HT1080 (cell line): ENCODE data around the gene IL1RL1. TPM values are rescaled to one million over a fixed set of nuclear protein-coding genes. Genes with fewer than 3 reads are reported as not detected.
"Not testable (repeated sequence)": the region's sequence is repeated elsewhere in the genome, so short reads cannot be mapped to it uniquely, and the experiment has no call there.

Experiments
- DNase-seq: peaks from one replicate; pipeline ENCODE4 v3.0.0-alpha.2; 2015; ENCODE audit warnings: low read depth
- total RNA-seq: library from RNA; depleted of rRNA; stranded (reverse); fragments of >200 nt; shearing (Covaris generic); gene quantifications from 2 replicates; pipeline ENCODE4 v1.2.3, GENCODE V29; 2014

IL1RL1 gene
- total RNA-seq, 1 experiment from 2014 or later: not detected

DNA sequence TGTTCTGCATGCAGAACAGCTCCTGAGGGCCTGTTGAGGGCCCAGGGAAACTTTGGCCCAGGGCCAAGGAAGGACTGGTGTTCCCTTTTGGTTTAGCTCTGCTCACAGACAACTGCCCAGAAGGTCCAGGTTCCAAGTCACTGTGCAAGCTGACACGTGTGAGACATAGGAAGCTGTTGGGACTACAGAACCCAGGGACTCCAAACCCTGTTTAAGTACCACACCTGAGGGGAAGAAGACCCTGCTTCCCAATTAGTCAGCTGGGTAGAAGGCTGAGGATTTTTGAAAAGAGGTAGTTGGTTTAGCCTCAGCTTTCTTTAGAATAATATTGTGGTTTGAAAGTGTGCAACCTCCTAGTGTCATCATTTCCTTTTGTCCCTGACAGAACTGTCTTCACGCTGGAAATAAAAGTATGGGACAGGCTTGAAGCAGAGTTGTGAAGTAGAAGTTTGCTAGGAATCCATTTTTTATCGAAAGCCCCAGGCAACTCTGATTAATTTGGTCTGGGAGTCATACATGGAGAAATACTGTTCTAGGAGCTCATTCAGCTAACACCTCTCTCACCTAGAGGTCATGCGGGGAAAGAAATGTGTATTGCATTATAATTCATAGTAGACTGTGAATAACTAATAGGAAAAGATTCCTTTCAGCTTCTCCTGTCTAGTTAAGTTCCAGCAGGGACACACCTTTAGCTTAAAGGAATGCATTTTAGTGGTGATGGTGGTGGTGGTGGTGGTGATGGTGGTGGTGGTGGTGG is 19.9 kb upstream of the IL1RL1 start:
- no peak for DNase-seq

DNA sequence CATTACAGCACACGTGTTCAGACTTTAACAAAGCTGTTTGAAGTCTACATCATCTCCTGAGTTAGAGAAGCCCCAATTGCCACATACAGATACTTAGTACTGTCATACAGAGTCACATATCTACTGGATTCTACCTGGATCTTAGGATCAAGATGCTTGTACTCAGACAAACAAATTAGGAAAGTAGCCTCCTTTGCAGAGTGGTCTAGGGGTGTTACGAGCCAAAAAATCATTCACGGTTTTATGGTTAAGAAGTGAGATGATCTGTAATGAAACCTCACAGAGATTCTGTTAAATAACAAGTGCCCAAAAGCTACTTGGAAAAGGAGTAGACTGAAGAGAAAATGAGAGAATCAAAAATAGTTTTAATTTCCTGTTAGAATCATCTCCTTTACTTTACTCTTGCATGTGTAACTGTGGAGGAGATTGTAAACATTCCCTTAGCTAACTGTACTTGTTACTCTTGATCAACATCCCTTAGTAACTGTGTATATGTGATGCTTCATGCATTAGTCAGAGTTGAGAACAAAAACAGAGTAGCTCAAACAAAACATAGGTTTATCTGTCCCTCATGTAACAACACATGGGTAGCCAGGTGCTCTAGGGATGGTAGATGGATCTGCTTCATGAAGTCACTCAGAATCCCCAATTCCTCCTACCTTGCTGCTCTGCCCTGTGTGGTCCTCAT is 16.4 kb upstream of the IL1RL1 start:
- DNase-seq: no peak

DNA sequence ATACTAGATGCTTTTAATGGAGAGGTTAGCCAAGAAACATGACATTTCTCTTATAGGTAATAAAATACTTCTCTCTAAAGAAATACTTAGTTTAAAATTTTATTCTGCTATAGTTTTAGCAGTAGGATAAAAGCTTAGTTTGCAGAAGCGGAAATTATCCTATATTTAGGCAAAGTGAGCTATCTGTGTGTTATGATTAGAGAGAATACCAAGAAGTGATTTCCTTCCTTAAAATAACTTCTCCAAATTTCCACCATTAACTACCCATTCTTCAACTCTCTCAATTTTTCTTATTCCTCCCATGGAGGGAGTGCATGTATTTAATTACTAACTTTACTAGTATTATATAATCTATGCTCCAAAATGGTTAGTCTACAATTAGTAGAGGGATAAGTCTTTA is 15.8 kb upstream of the IL1RL1 start:
- DNase-seq: no peak

- DNase-seq: no peak
Observed at GRCh38 chr2:102296449-102296848, 14.9 kb upstream of the IL1RL1 start.

GRCh38 chr2:102297891-102298290 is 13.5 kb upstream of the IL1RL1 start:
- DNase-seq: no peak

DNA sequence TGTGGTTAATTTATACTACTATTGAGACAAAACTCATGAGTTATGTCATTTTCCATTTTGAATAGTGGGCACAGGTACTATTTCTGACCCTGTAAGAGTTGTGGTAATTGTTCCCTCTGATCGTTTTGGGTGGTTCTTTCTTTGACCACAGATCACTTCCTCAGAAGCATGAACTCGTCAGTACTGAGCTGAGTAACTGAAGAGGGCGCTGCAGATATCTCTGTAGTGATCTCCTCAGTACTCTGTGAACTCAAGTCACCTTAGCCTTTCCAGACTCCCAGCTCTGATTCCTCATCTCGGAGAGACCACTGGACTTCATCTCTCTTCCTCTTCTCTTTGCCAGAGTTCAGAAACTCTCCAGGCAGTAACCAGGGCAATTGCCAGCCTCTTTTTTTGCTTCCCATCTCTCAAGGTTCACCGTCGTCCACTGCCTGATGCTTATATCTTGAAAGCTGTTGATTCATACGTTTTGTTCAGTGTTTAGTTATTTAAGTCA is 9.4 kb upstream of the IL1RL1 start:
- DNase-seq: no peak

GRCh38 chr2:102302458-102302857 is 8.9 kb upstream of the IL1RL1 start:
- no peak for DNase-seq

DNA sequence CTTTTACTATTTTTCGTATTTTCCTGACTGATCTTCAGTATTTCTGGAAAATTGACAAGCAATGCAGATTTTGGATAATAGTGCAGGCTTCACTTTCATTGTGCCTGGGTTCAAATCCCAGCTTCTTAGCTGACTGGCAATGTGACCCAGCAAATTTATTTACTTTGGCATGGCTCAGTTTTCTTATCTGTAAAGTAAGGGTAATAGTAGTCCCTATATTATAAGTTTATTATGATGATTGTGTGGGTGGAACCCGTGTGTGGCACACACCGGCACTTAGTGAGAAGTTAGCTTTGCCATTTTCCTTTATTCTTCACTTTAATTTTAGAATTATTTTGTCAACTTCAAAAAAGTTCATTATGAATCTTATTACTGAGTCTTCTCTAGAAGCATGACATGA is 7.8 kb upstream of the IL1RL1 start:
- DNase-seq: no peak

- no peak for DNase-seq
Observed at GRCh38 chr2:102304268-102304667, 7.1 kb upstream of the IL1RL1 start.

DNA sequence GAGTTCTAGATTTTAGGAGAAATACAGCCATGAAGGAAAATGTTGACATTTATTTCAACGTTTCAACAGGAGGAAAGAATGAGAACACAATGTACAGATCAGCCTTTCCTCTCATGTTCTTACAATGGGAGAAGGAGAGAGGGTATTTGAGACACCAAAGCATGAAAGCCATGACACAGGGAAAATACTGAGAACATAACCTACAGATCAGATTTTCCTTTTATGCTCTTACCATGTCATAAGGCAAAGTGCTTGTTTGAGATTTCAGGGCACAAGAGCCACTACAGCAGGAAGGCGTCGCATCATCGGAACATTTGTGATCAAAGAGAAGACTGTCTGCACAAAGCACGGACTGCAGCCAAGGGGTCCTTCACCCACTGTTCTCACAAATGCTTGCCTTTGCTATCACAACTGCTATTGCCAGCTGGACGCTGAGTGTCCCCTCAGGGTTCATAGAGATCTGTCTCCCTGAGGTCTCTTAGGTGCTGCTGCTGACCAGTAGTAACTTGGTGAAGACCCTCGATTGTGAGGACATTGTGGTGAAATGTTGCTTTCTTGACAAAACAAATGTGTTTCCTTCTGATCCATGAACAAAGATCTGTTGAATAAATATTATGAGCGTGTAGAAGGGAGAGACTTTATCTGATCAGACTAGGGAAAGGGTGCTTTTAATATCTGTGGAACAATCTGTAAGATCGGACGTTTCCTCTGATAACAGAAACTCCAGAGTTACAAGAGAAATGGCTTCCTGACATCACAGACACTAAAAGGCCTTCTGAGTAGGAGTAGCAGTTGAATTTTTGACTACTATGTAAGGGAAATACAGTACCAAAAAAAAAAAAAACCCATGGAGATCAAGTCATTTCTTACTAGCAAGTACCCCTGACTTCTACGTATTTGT is 6.4 kb upstream of the IL1RL1 start:
- DNase-seq: no peak

DNA sequence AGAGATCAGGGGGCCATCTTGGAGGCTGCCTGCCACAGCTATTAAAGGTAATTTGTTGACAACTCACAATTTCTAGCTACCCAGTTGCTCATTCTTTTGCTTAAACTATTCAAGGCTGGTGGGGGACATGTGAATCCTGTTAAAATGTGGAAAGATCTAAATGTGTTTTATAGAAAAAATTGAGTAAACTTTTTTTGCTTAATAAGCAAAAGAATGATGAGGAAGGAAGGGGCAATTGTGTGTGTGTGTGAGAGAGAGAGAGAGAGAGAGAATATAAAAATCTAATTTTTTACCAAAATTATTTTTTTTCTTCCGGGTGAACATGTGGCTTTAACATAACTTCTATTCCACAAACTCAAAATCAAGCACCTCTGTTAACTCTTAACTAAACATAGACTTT is 5.2 kb upstream of the IL1RL1 start:
- no peak for DNase-seq

GRCh38 chr2:102313025-102313424 is 1.7 kb downstream of the IL1RL1 start:
- DNase-seq: peak; percentile 71

DNA sequence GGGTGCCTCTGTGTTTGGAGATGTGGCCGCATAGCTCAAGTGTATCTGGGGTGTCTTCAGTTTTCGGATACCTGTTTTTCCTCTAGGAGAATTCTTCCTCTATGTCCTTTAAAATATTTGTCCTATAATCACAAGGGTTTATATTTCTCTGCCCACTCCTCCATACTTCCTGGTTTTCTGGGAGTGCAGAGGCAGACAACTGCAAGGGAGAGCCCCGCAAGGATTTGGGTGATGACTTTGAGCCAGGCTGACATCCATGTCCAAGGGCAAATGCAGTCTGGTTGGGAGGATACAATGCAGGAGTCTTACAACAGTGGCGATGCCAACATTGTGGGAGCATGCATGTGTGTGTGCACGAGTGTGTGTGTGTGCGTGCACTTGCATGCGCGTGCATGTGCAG is 2.1 kb downstream of the IL1RL1 start:
- no peak for DNase-seq

DNA sequence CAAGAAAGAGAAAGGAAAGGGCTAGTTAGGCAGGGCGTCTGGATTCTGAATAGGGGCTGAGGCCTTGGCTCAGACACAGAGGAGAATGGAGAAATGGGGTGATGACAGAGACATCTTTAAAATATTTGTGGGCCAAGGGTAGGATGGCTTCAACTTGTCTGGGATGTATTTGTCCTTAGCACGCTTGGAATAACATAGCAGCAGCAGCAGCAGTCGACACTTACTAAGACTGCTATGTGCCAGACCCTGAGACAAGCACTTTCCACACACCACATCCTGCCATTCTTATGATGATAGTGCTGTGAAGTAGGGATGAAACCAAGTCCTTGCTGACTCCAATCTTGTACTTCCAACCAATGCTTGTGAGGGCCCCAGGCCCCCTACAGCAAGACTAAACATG is 2.6 kb downstream of the IL1RL1 start:
- DNase-seq: no peak

DNA sequence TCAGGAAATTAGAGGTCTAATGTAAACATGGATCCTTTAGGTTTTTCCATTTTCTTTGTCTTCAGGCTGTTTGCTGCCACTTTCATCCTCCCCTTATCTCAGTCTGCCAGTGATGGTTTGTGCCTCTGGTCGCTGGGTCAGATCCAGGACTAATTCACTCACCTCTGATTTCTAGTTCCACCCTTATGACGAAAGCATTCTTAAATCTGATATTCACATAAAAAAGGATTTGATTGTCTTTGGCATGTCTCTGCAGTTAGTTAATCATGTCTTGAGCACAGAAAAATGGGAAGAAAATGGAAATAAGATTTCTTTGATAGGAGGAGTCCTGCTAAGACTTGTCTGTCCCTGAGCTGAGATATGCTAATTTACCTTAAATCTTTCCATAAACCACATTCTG is 4.6 kb downstream of the IL1RL1 start:
- no peak for DNase-seq

DNA sequence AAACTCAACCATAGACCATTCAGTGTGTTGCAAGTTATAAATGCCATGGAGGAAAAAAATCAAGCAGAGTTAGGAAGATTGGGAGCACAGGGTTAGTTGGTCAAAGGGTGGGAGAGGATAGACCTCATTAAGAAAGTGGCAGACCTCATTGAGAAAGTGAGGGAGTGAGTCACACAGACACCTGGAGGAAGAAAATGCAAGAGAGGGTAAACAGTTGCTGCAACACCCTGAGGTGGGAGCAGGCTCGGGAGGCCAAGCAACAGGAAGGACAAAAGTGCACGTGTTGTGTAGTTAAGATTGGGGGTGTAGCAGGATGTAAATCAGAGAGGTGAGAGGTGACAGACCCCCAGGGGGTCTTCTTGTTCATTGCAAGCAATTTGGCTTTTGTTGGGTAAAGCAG is 6.4 kb downstream of the IL1RL1 start:
- DNase-seq: no peak

DNA sequence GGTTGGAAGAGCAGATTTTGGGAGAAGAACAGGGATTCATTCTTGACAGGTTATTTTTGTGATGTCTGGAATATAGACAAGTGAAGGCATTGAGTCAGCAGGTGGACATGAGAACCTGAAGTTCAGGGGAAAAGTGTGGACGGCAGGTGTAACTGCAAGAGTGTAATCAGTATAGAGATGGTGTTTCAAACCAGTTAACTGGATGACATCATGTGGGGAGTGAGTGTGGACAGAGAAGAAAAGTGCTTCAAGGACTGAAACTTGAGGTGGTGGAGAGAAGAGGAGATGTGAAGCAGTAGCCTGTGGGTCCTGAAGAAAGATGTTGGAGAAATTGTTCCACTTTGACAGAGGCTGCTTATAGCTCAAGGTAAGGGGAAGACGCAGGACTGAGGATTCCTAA is 7.1 kb downstream of the IL1RL1 start:
- no peak for DNase-seq

DNA sequence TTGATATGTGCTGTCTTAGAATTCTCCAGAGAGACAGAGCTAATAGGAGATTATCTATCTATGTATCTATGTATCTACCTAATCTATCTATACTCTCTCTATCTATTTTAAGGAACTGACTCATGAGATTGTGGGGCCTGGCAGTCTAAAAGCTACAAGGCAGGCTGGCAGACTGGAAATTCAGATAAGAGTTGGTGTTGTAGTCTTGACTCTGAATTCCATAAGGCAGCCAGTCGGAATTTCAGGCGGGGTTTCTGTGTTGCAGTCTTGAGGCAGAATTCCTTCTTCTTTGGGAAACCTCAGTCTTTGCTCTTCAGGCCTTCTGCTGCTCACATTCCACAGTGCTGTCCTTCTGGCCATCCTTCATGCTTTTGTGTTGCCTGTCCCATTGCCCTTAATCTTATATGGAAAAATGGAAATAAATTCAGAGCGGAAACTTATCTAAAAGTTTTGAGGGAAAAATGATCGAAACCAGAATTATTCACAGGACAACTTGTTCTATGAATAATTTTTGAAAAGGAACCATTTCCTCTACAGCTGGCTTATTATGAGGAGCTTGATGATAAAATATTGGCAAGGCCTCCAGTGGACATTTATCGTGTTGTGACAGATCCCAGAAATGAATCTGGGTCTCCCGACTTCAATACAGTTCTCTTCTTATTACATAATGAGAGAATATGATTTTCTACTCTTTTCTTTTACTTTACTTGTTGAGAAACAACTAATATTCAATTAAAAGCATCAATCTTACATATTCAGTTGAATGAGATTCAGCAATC is 10.8 kb downstream of the IL1RL1 start:
- DNase-seq: no peak

DNA sequence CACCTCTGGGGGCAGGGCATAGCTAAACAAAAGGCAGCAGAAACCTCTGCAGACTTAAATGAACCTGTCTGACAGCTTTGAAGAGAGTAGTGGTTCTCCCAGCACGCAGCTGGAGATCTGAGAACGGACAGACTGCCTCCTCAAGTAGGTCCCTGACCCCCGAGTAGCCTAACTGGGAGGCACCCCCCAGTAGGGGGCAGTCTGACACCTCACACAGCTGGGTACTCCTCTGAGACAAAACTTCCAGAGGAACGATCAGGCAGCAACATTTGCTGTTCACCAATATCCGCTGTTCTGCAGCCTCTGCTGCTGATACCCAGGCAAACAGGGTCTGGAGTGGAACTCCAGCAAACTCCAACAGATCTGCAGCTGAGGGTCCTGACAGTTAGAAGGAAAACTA is 13.6 kb downstream of the IL1RL1 start:
- DNase-seq: not testable (repeated sequence)

GRCh38 chr2:102331311-102331980 is 20.1 kb downstream of the IL1RL1 start:
- DNase-seq: no peak

- DNase-seq: no peak
Observed at GRCh38 chr2:102334486-102334885, 23.1 kb downstream of the IL1RL1 start.
